CD1c-positive myeloid dendritic cell (primary cell): ENCODE measurements around the gene ERCC2.
"Not testable (repeated sequence)": the region's sequence is repeated elsewhere in the genome, so short reads cannot be mapped to it uniquely, and the experiment has no call there.

Experiments used
- DNase-seq: peaks from one replicate; pipeline ENCODE4 v3.0.0-alpha.2; 2016; ENCODE audit errors: extremely low spot score

ERCC2 gene

GRCh38 chr19:45370410-45371204 lies at the start of gene ERCC2:
Gene ERCC2 (minus strand): TSS chr19:45370573. CDS start chr19:45370540, 33 bp downstream.
- peak; percentile 100 for DNase-seq

GRCh38 chr19:45419895-45420294 lies 49.5 kb upstream of the ERCC2 start:
- no peak for DNase-seq

- DNase-seq, result peak; percentile 82
These were observed 49.0 kb upstream of the ERCC2 start for GRCh38 chr19:45419396-45419795.

GRCh38 chr19:45418802-45419201 lies 48.4 kb upstream of the ERCC2 start:
- peak; percentile 40 for DNase-seq

GRCh38 chr19:45417151-45417550 lies 46.8 kb upstream of the ERCC2 start:
- no peak for DNase-seq

GRCh38 chr19:45414468-45414867 lies 44.1 kb upstream of the ERCC2 start:
- no peak for DNase-seq

- no peak for DNase-seq
These were observed 43.1 kb upstream of the ERCC2 start for GRCh38 chr19:45413497-45413896.

GRCh38 chr19:45410330-45410729 lies 40.0 kb upstream of the ERCC2 start:
- not testable (repeated sequence) for DNase-seq

- DNase-seq, result peak; percentile 48
These were observed 39.2 kb upstream of the ERCC2 start for GRCh38 chr19:45409557-45409920.

GRCh38 chr19:45408830-45409556 lies 38.6 kb upstream of the ERCC2 start:
- no peak for DNase-seq

GRCh38 chr19:45408121-45408520 lies 37.7 kb upstream of the ERCC2 start:
- no peak for DNase-seq

GRCh38 chr19:45407585-45407984 lies 37.2 kb upstream of the ERCC2 start:
- not testable (repeated sequence) for DNase-seq

- no peak for DNase-seq
These were observed 36.7 kb upstream of the ERCC2 start for GRCh38 chr19:45407091-45407375.

GRCh38 chr19:45406226-45407090 lies 36.1 kb upstream of the ERCC2 start, which contains the start of gene POLR1G:
Gene POLR1G (plus strand): TSS chr19:45406644. CDS start chr19:45406697, 53 bp downstream.
- peak; percentile 72 for DNase-seq

GRCh38 chr19:45405435-45406225 lies 35.3 kb upstream of the ERCC2 start:
- DNase-seq, result peak; percentile 84

- no peak for DNase-seq
These were observed 34.4 kb upstream of the ERCC2 start, which contains the start of gene PPP1R13L for GRCh38 chr19:45404557-45405434. Gene PPP1R13L (minus strand): TSS chr19:45405069. CDS start chr19:45398318, 6,751 bp downstream.

- peak; percentile 39 for DNase-seq
These were observed 33.6 kb upstream of the ERCC2 start for GRCh38 chr19:45403781-45404556.

GRCh38 chr19:45403272-45403671 lies 32.9 kb upstream of the ERCC2 start:
- no peak for DNase-seq

- DNase-seq, result peak; percentile 41
These were observed 32.1 kb upstream of the ERCC2 start for GRCh38 chr19:45402298-45403061.
